Endothelial cell (in vitro differentiated cells): ENCODE results near the gene HHIPL1. TPM values are rescaled to one million over a fixed set of nuclear protein-coding genes. Genes with fewer than 3 reads are reported as not detected.

Experiments
- DNase-seq: peaks from one replicate; pipeline ENCODE4 v3.0.0; 2021; ENCODE audit warnings: low spot score
- H3K27ac Mint-ChIP-seq: one replicate; pipeline ENCODE4 v1.8.0; 2021; ENCODE audit warnings: mixed read lengths, inconsistent platforms; ENCODE audit not compliant: unreplicated experiment
- H3K27me3 Mint-ChIP-seq: one replicate; pipeline ENCODE4 v1.8.0; 2021; ENCODE audit warnings: mild to moderate bottlenecking, moderate library complexity, mixed read lengths, inconsistent platforms; ENCODE audit not compliant: unreplicated experiment
- H3K36me3 Mint-ChIP-seq: one replicate; pipeline ENCODE4 v1.8.0; 2021; ENCODE audit warnings: mild to moderate bottlenecking, low read depth, mixed read lengths, inconsistent platforms; ENCODE audit not compliant: unreplicated experiment
- H3K4me1 Mint-ChIP-seq: one replicate; pipeline ENCODE4 v1.8.0; 2021; ENCODE audit warnings: mild to moderate bottlenecking, mixed read lengths, inconsistent platforms; ENCODE audit not compliant: unreplicated experiment
- H3K4me3 Mint-ChIP-seq: one replicate; pipeline ENCODE4 v1.8.0; 2021; ENCODE audit warnings: mild to moderate bottlenecking, mixed read lengths, inconsistent platforms; ENCODE audit not compliant: unreplicated experiment
- H3K9me3 Mint-ChIP-seq: one replicate; pipeline ENCODE4 v1.8.0; 2021; ENCODE audit warnings: mixed read lengths, inconsistent platforms; ENCODE audit not compliant: unreplicated experiment
- CTCF ChIP-seq: fragments of 200-600 bp; sonication (generic); IDR thresholded peaks from one replicate; pipeline ENCODE4 v1.5.0; 2021; ENCODE audit warnings: antibody characterized with exemption; ENCODE audit not compliant: unreplicated experiment
- total RNA-seq: library from RNA; stranded (reverse); fragmentation: NEBNext Ultra II Directional; extraction: Animal tissue kit (Norgen Biotek cat#: 25700); gene quantifications from one replicate; pipeline ENCODE4 v1.2.1, GENCODE V29; 2021; ENCODE audit not compliant: unreplicated experiment

HHIPL1 gene
- total RNA-seq, 1 donor from 2014 or later, result 15.1 TPM

DNA sequence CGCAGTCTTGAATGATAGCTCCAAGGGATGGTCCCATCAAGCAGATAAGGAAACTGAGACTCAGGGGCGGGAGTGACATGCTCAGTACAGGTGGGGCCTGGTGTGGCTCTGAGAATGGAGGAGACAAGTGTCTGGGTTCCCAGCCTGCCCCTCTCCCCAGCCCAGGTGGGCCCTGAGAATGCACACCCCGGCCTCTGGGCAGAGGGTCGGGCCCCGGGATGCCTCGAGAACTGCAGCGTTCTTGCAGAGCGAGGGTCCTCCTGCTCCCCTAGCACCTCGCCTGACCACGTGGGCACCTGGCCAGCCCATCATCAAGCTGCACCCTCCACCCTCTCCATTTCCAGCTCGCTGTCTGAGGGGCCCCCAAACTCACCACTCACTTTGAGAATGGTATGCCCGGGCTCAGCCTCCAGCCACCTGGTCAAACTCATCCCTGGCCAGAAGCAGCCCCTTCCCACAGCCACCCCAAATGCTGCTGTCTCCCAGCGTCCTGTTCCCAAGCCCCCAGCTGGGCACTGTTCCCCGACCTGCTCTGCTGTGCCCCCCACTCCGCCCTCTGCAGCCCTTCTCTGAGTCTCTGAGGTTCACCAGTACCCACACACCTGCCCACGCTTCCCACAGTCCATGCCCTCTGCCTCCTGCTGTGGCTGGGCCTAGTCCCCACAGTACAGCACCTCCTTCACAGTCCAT lies 83.4 kb downstream of the HHIPL1 start:
- H3K4me1 Mint-ChIP-seq, result peaks cover 4% of the 10 kb centered on the region
- H3K27me3 Mint-ChIP-seq, result peaks cover 15% of the 10 kb centered on the region
- no peak overlapping the region for H3K4me3 Mint-ChIP-seq
- TF ChIP-seq CTCF, result no peak
- no peak for DNase-seq
- no peaks in the 10 kb centered on the region for H3K9me3 Mint-ChIP-seq
- H3K36me3 Mint-ChIP-seq, result no peaks in the 10 kb centered on the region
- no peak overlapping the region for H3K27ac Mint-ChIP-seq

DNA sequence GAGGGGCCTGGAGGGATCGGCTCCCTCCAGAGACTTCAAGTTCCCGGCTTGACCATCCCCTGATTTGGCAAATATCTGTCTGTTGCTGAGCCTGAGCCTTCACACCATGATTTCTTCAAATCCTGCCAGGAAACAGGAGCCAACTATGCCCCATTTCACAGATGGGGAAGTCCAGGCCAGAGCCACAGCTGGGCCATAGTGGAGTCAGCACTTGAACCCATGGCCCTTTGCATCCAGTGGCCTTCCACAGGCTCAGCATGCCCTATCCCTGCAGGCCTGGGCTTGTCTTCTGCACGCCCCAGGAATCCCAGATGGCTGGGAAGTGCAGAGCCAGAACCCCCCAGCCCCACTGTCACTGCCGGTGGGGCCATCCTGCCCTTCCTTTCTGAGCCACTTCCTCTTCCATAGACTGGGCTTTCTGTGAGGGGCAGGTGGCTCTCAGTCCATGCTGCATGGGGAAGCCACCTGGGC lies 84.1 kb downstream of the HHIPL1 start:
- no peak for TF ChIP-seq CTCF
- Mint-ChIP-seq H3K4me1 (peaks cover 10% of the 10 kb centered on the region), H3K27me3 (peaks cover 15% of the 10 kb centered on the region), H3K36me3 (no peaks in the 10 kb centered on the region), H3K27ac (no peak overlapping the region), H3K4me3 (no peak overlapping the region), H3K9me3 (no peaks in the 10 kb centered on the region)
- no peak for DNase-seq

Other genes starting within 250 kb of the HHIPL1 start
- 67.4 TPM for gene SETD3, start 164.3 kb upstream of the HHIPL1 start, total RNA-seq
- 79.8 TPM for gene CCNK, start 163.7 kb upstream of the HHIPL1 start, total RNA-seq
- 42.1 TPM for gene CCDC85C, start 40.9 kb upstream of the HHIPL1 start, total RNA-seq
- gene CYP46A1, start 39.2 kb downstream of the HHIPL1 start, total RNA-seq, result 5.2 TPM
- gene EML1, start 148.3 kb downstream of the HHIPL1 start, total RNA-seq, result 10.0 TPM